ENCODE data around the gene ZCCHC4.

ZCCHC4 gene

DNA sequence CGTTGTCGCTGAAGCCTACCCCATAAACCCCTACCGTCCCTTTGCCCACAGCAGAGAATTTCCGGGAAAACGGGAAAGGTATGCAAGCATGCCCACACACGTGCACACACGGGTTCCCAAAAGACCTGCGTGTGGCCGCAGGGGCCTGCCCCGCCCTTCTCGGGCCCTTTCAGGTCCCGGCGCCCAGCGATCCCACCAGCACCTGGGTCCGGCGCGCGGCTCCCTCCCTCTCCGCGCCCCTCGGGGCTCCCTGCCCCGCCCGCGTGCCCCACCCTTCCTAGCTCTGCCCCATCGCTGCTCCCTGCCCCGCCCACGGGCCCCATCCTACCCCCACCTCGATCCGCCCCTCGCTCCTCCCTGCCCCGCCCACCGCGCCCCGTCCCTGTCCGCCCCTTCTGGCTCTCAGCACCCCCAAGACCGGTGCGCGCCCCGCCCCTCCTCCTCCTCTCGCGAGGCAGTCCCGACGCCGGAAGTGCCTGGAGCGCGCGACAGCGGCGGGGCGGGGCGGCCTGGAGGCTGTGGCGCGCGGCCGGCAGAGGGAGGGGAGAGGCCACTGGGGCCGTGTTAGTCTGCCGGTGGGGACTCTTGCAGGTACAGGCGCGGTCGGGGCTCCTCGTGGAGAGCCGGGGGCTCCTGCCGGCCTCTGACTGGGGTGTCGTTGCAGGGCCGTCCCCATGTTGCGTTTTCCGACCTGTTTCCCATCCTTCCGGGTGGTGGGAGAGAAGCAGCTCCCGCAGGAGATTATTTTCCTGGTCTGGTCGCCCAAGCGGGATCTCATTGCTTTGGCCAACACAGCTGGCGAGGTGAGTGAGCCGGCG, 64.4 kb downstream of the ZCCHC4 start, which contains the start of gene ANAPC4:
Gene ANAPC4, plus strand, starts transcription at position 510 of the 818 bp plus-strand sequence. Its CDS starts 165 bp downstream, at position 675.
- in situ Hi-C loops (cut with HindIII; ENCODE audit: low sequenced_read_pairs) = no loop called here

DNA sequence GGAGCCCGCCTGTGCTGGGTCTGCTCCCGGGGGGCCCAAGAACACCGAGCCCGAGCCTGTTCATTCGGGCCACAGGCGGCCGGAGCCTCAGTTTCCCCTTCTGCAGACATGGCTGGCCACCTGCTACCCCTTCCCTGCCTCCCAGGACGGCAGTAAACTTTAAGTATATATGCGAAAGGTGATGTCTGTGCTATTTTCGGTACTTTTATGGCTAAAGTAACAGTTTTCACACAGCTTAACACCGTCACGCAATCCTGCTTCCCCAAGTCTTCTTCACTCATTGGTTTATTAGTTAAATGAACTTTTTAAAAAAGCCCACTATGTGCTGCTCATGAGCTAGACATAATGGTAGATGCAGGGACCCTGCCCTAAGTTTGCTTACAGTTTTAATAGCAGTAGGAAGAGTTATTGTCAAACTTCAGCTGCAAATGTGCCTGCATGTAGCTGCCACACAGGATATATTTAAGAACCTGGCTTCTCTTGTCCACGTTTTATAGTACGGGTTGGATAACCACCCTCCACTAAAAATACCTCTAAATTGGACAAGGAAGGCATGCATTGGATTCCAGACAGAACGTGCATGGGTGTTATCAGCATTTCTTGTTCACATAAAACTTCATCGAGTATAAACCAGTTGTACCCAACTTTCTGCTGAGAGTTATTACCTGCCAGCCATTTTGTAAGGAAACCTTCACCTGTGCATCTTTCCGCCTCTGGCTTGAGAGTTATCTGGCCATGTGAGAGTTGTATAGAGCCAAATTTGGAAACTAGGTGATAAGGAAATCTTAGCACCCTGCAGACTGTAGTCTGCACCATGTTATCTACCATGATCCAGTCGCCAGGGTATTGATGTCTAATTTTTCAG, 65.2 kb downstream of the ZCCHC4 start:
- in situ Hi-C loops (cut with HindIII; ENCODE audit: low sequenced_read_pairs) = no loop called here

DNA sequence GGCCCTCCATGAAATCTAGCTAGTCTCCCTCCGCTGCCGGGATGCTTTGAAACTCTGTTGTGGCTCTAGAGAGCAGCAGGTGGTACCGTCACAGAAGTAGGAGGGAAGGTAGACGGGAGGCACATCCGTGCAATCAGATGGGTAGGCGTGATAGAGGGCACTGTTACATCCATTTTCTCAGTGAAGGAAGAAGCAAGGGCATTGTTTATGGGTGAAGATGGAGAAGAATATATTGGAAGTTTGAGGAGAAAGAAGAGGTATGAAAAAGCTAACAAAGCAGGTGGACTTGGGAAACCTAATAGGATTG, 65.8 kb downstream of the ZCCHC4 start:
- in situ Hi-C loops (cut with HindIII; ENCODE audit: low sequenced_read_pairs) = no loop called here

DNA sequence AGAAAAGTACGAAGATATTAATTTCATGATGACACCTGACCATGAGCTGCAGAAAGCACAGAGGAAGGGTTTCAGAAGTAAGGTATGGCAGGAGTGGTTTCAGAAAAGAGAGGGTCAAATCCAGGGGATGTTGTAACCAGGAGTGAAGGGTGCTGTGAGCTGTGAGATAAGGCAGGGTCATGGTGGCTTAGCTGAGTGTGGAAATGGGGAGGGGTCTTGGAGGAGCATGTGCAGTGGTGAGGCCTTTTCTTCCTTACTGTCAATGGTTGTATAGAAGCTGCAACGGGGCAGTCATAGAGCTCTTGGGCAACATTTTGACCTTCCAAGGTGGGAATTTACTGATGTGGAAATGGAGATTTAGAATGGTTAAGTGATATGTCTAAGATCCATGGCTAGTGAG, 67.0 kb downstream of the ZCCHC4 start:
- in situ Hi-C loops (cut with HindIII; ENCODE audit: low sequenced_read_pairs) = no loop called here

DNA sequence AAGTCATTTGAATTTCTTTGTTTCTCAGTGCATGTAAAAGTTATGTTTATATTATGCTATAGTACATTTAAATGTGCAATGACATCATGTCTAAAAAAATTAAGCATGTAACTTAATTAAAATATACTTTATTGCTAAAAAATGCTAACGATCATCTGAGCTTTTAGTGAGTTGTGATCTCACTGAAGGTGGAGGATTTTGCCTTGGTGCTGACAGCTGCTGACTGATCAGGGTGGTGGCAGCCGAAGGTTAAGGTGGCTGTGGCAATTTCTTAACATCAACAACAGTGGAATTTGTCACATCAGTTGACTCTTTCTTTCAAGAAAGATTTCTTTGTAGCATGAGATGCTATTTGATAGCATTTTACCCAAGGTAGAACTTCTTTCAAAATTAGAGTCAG, 71.1 kb downstream of the ZCCHC4 start:
- in situ Hi-C loops (cut with HindIII; ENCODE audit: low sequenced_read_pairs) = no loop called here

- in situ Hi-C loops (cut with HindIII; ENCODE audit: low sequenced_read_pairs) = no loop called here
These were observed 74.4 kb downstream of the ZCCHC4 start for GRCh38 chr4:25386926-25387325.

DNA sequence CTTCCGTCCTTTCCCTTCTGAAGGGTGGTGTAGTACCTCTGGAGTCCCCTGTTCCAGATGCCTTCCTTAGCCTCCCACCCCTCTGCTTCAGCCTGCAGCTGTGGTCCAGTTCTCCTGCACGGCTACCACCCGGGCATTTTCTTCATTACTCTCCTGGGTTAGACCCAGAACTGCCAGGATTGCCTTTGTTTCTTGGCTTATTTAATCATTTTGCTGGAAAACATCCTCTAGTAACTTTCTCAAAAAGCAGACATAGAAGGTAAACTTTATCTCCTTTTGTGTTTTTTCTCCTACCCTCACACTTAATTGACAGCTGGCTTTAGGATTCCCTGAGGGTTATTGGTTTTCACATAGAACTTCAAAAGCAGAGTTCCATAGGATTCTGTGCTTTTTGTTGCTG, 84.7 kb downstream of the ZCCHC4 start:
- in situ Hi-C loops (cut with HindIII; ENCODE audit: low sequenced_read_pairs) = no loop called here

- in situ Hi-C loops (cut with HindIII; ENCODE audit: low sequenced_read_pairs) = no loop called here
These were observed 86.9 kb downstream of the ZCCHC4 start for GRCh38 chr4:25399510-25399909.

GRCh38 chr4:25401066-25401465, 88.5 kb downstream of the ZCCHC4 start:
- in situ Hi-C loops (cut with HindIII; ENCODE audit: low sequenced_read_pairs) = no loop called here

DNA sequence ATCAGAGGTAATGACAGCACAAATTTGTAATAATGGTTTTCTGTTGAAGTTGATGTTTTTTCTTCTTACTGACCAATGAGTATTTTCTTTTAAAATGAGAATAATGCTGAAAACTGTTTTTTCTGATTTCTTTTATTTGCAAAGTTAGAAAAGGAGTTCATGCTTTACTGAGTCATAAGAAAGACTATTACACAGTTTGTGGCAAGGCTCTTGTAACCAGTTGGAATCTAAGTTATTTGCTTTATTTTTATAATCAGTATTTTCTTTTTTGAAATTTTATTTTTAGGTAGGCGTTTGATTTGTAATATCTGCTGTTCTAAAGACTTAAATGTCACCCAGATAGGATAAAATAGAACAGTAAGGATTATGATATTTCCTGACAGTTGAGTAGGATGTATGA, 89.9 kb downstream of the ZCCHC4 start:
- in situ Hi-C loops (cut with HindIII; ENCODE audit: low sequenced_read_pairs) = no loop called here

GRCh38 chr4:25403699-25404098, 91.1 kb downstream of the ZCCHC4 start:
- in situ Hi-C loops (cut with HindIII; ENCODE audit: low sequenced_read_pairs) = no loop called here

DNA sequence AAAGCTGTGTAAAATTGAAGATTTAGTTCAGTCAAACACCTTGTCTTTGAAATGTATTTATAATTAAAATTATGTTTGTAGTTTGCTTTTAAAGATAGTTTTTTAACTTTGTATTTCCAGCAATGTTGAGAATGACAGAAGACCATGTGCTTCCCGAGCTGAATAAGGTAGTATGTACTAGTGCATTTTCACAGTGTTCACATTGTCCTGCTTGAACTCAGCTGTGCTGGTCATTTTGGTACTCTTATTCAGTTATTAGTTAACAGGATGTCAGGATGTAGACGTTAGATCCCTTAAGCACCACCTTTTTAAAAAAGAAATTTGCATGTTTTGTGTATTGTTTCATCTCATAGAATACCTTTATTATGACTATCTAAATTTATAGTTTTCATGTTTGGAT, 92.9 kb downstream of the ZCCHC4 start:
- in situ Hi-C loops (cut with HindIII; ENCODE audit: low sequenced_read_pairs) = no loop called here

DNA sequence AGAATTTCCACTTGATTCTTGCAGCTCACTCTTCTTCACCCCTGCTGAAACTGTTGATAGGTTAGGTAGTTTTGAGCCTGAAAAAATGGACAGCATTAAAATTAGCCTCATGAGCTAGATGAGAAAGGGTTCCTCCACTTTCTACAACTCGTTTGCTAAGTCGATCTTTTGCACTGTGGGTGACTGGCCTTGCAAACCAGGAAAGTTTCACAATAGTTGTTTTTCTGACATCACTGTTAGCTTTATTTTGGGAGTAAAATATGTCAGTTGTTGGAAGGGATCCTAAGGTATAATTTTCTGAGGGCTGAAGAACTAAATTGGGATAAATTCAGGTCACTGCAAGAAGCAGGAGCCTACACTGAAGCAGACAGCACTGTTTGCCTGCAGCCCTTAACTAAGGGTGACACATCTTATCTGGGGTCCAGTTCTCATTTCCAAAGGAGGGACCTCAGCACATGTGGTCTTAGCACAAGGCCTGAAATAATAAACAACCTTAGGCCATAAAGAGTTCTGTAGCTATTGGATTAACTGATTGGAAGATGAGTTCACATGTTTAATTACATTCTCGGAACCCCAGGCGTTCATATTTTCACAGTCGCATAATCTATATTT, 93.6 kb downstream of the ZCCHC4 start:
- in situ Hi-C loops (cut with HindIII; ENCODE audit: low sequenced_read_pairs) = no loop called here

- in situ Hi-C loops (cut with HindIII; ENCODE audit: low sequenced_read_pairs) = no loop called here
These were observed 98.4 kb downstream of the ZCCHC4 start for GRCh38 chr4:25410820-25411529.

DNA sequence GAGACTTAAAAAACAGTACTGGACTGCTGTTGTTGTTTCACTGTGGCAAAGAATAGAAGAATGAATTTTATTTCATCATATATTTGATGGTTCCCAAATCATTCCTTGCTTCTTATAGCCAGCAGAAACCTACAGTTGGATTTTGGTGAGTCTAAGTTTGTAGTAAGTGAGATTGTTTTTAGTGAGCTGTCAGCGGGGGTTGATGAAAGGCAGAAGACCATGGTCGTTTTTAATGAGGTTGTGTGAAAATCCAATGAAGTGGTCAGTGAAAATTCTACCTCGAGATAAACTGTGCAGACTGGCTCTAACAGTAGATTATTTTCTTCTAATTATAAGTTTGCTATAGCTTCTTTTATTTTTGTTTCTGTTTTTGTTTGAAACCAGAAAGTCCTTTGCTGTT, 100.7 kb downstream of the ZCCHC4 start:
- in situ Hi-C loops (cut with HindIII; ENCODE audit: low sequenced_read_pairs) = no loop called here

DNA sequence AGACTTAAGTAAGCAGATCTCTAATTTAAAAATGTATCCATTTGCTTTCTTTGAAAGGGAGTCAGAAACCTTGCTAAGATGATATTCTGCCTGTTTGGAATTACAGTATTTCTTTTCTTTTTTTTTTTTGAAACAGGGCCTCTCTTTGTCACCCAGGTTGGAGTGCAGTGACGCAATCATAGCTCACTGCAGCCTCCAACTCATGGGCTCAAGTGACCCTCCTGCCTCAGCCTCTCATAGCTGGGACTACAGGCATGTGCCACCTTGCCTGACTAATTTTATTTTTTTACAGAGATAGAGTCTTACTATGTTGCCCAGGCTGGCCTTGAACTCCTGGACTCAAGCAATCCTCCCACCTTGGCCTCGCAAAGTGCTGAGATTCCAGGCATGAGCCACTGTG, 104.4 kb downstream of the ZCCHC4 start:
- in situ Hi-C loops (cut with HindIII; ENCODE audit: low sequenced_read_pairs) = no loop called here

Measured in DLD1 (cell line).